ENCODE measurements around the gene TYMP. TPM values are rescaled to one million over a fixed set of nuclear protein-coding genes. Genes with fewer than 3 reads are reported as not detected.

TYMP gene
- total RNA-seq, 4 donors from 2014 or later: 27.4 to 79.2 (median 35.9) TPM

- peak overlapping the region; percentile 87 to 98 (median 95) for H3K4me3 ChIP-seq
- no peak for DNase-seq (ENCODE audit: extremely low spot score)
- H3K4me1 ChIP-seq: peaks cover 27 to 46% (median 38%) of the 10 kb centered on the region in 4 donors
- no peaks in the 10 kb centered on the region for H3K27me3 ChIP-seq
- intact Hi-C loops (cut with DNase I): loop anchor here (2.0 to 5.0 kb wide), 3 partner anchors 16 to 58 kb away; partner anchors contain the start of gene SCO2
- 7% methylated on average over 3 of the region's 3 CpGs for WGBS
- H3K36me3 ChIP-seq: peaks cover 17 to 39% (median 25%) of the 10 kb centered on the region in 4 donors
- peak overlapping the region; percentile 92 to 98 (median 95) for H3K27ac ChIP-seq (replicated peaks in 1 of 4)
- TF ChIP-seq POLR2AphosphoS5 (IDR thresholded peaks at IDR 0.05): no peak
- TF ChIP-seq POLR2A (IDR thresholded peaks at IDR 0.05; ENCODE audit: low read depth): no peak
- H3K9me3 ChIP-seq: no peaks in the 10 kb centered on the region
Observed at GRCh38 chr22:50508897-50509296, 20.9 kb downstream of the TYMP start.

- Histone ChIP-seq H3K27ac (replicated peaks in 1 of 4) (peak within 1 kb of the TSS; percentile 92 to 98 (median 96)), H3K4me1 (peaks cover 27 to 46% (median 38%) of the 10 kb centered on the region in 4 donors), H3K36me3 (peaks cover 22 to 45% (median 30%) of the 10 kb centered on the region in 4 donors), H3K4me3 (peak within 1 kb of the TSS; percentile 87 to 98 (median 95)), H3K9me3 (no peaks in the 10 kb centered on the region), H3K27me3 (no peaks in the 10 kb centered on the region)
- TF ChIP-seq POLR2AphosphoS5 (IDR thresholded peaks at IDR 0.05) (peak; percentile 96 to 97), CTCF (IDR thresholded peaks at IDR 0.05) (peak in 1 of 3 experiments; percentile 26), EP300 (IDR thresholded peaks at IDR 0.05) (no peak), POLR2A (IDR thresholded peaks at IDR 0.05; ENCODE audit: low read depth) (peak; percentile 23)
- no peak for DNase-seq (ENCODE audit: extremely low spot score)
- WGBS: 0% methylated on average over 12 of the region's 76 CpGs
- intact Hi-C loops (cut with DNase I): loop anchor here (2.0 to 5.0 kb wide), 3 partner anchors 17 to 59 kb away; partner anchors contain the start of gene SCO2
Observed at GRCh38 chr22:50507991-50508884, 21.6 kb downstream of the TYMP start, which contains the start of gene NCAPH2. Gene NCAPH2 (plus strand): TSS chr22:50508224. CDS start chr22:50508338, 114 bp downstream.

GRCh38 chr22:50507421-50507990, 22.3 kb downstream of the TYMP start, which contains the start of gene LMF2:
Gene LMF2 (minus strand): TSS chr22:50507702. CDS start chr22:50507675, 27 bp downstream.
- intact Hi-C loops (cut with DNase I): loop anchor here (5.0 kb wide), 2 partner anchors 35 to 60 kb away; no protein-coding TSS in a partner anchor
- no peak for TF ChIP-seq CTCF (IDR thresholded peaks at IDR 0.05)
- no peak for TF ChIP-seq POLR2A (IDR thresholded peaks at IDR 0.05; ENCODE audit: low read depth)
- peak; percentile 58 to 72 for TF ChIP-seq POLR2AphosphoS5 (IDR thresholded peaks at IDR 0.05)
- no peak for TF ChIP-seq EP300 (IDR thresholded peaks at IDR 0.05)
- Histone ChIP-seq H3K36me3 (peaks cover 29 to 48% (median 38%) of the 10 kb centered on the region in 4 donors), H3K4me3 (peak within 1 kb of the TSS; percentile 87 to 98 (median 95)), H3K9me3 (no peaks in the 10 kb centered on the region), H3K27me3 (no peaks in the 10 kb centered on the region), H3K4me1 (peaks cover 27 to 44% (median 35%) of the 10 kb centered on the region in 4 donors), H3K27ac (replicated peaks in 1 of 4) (peak within 1 kb of the TSS; percentile 92 to 98 (median 96))
- WGBS: 0% methylated on average over 14 of the region's 62 CpGs
- peak; percentile 99 for DNase-seq (ENCODE audit: extremely low spot score)

GRCh38 chr22:50506611-50507420, 23.0 kb downstream of the TYMP start:
- TF ChIP-seq POLR2AphosphoS5 (IDR thresholded peaks at IDR 0.05): no peak
- TF ChIP-seq CTCF (IDR thresholded peaks at IDR 0.05): no peak
- no peak for TF ChIP-seq POLR2A (IDR thresholded peaks at IDR 0.05; ENCODE audit: low read depth)
- TF ChIP-seq EP300 (IDR thresholded peaks at IDR 0.05): no peak
- Histone ChIP-seq H3K4me1 (peaks cover 27 to 44% (median 35%) of the 10 kb centered on the region in 4 donors), H3K36me3 (peaks cover 31 to 55% (median 40%) of the 10 kb centered on the region in 4 donors), H3K27ac (replicated peaks in 1 of 4) (peak overlapping the region; percentile 83 to 98 (median 96)), H3K9me3 (no peaks in the 10 kb centered on the region), H3K27me3 (no peaks in the 10 kb centered on the region), H3K4me3 (peak overlapping the region; percentile 73 to 98 (median 86))
- intact Hi-C loops (cut with DNase I): loop anchor here (5.0 kb wide), 2 partner anchors 35 to 60 kb away; no protein-coding TSS in a partner anchor
- no peak for DNase-seq (ENCODE audit: extremely low spot score)
- 28% methylated on average over 15 of the region's 21 CpGs for WGBS
